Bladder microvascular endothelial cell (primary cell): ENCODE measurements around the gene INPP5K. TPM values are rescaled to one million over a fixed set of nuclear protein-coding genes. Genes with fewer than 3 reads are reported as not detected.

Experiments used
- total RNA-seq: library from RNA; depleted of rRNA; stranded (reverse); fragments of >200 nt; gene quantifications from 2 replicates; pipeline ENCODE4 v1.2.3, GENCODE V29; 2014

Gene INPP5K
- total RNA-seq: 45.9 and 58.3 TPM in 2 replicates

GRCh38 chr17:1516388-1517161 lies at the start of gene INPP5K:
Gene INPP5K (minus strand): TSS chr17:1516612. CDS start chr17:1516499, 113 bp downstream.

GRCh38 chr17:1492249-1493206 lies 23.9 kb downstream of the INPP5K start, which contains the start of gene MYO1C:
Gene MYO1C (minus strand): TSS chr17:1492686. CDS start chr17:1492487, 199 bp downstream.

GRCh38 chr17:1455797-1456599 lies 60.4 kb downstream of the INPP5K start, which contains the start of gene CRK:
Gene CRK (minus strand): TSS chr17:1456232. CDS start chr17:1456117, 115 bp downstream.

Other genes starting within 250 kb of the INPP5K start
- not detected in 2 replicates for gene BHLHA9, start 246.2 kb downstream of the INPP5K start, total RNA-seq
- gene TRARG1, start 236.9 kb downstream of the INPP5K start, total RNA-seq: not detected in 2 replicates
- gene YWHAE, start 116.4 kb downstream of the INPP5K start, total RNA-seq: 335 and 507 TPM in 2 replicates
- 110 and 128 TPM in 2 replicates for gene CRK, start 60.4 kb downstream of the INPP5K start, total RNA-seq
- 154 and 424 TPM in 2 replicates for gene MYO1C, start 23.9 kb downstream of the INPP5K start, total RNA-seq
- 17.3 and 23.2 TPM in 2 replicates for gene PITPNA, start 46.2 kb upstream of the INPP5K start, total RNA-seq
- gene SLC43A2, start 112.2 kb upstream of the INPP5K start, total RNA-seq: 8.3 and 46.6 TPM in 2 replicates
- 82.4 and 99.5 TPM in 2 replicates for gene SCARF1, start 129.1 kb upstream of the INPP5K start, total RNA-seq
- gene RILP, start 133.3 kb upstream of the INPP5K start, total RNA-seq: 10.1 and 12.3 TPM in 2 replicates
- 82.1 and 190 TPM in 2 replicates for gene PRPF8, start 168.3 kb upstream of the INPP5K start, total RNA-seq
- gene TLCD2, start 193.8 kb upstream of the INPP5K start, total RNA-seq: 1.3 and 1.4 TPM in 2 replicates
- 14.9 and 25.6 TPM in 2 replicates for gene WDR81, start 208.1 kb upstream of the INPP5K start, total RNA-seq
- gene SERPINF2, start 226.3 kb upstream of the INPP5K start, total RNA-seq: 0.49 TPM in 1 of 2 replicates, not detected in the other
- 0.16 TPM in 1 of 2 replicates, not detected in the other for gene SERPINF1, start 245.4 kb upstream of the INPP5K start, total RNA-seq